A549 (cell line): Measurements from ENCODE around the gene NTHL1. TPM values are rescaled to one million over a fixed set of nuclear protein-coding genes. Genes with fewer than 3 reads are reported as not detected.

ENCODE experiments used
- ATAC-seq, 2 experiments: fragments of 200-7000 bp in 1 of 2; fragments of >200 bp in 1 of 2; cut with Nextera tagmentation in 1 of 2; cut with Tn5 transposase in 1 of 2; 3 replicates each; pipeline versions ENCODE4 v1.8.0 to v1.9.1; 2018 to 2020; ENCODE audit warnings: mild to moderate bottlenecking in 1 of 2, moderate library complexity in 1 of 2
- CTCF ChIA-PET: fragments of 300-600 bp; sonication (Branson Sonifier 250); formaldehyde crosslinking; extraction: SDS; loops from one replicate; lab custom pipeline; 2021; ENCODE audit warnings: antibody characterized with exemption, inconsistent platforms; lab: Yijun Ruan, JAX
- POLR2A ChIA-PET: fragments of 350-600 bp; formaldehyde crosslinking; extraction: SDS; loops from one replicate; lab custom pipeline; 2021; ENCODE audit warnings: antibody characterized with exemption, inconsistent platforms; lab: Yijun Ruan, JAX
- DNase-seq, 2 experiments: peaks; one replicate each; pipeline versions ENCODE4 v3.0.0 to v3.0.0-alpha.2; 2011 to 2016; ENCODE audit warnings: low read depth in 1 of 2, low spot score in 1 of 2
- FAIRE-seq: peaks from 2 replicates; lab custom pipeline; 2011; peaks lifted over from hg19 to GRCh38; lab: Jason Lieb, UNC
- H3K27ac ChIP-seq, 2 experiments: fragments of >200 bp; sonication (Bioruptor Twin); formaldehyde crosslinking; 3 replicates each; pipeline ENCODE4 v1.5.1; 2016 to 2017
- H3K4me1 ChIP-seq: fragments of >200 bp; sonication (Bioruptor Twin); formaldehyde crosslinking; 3 replicates; pipeline ENCODE4 v1.6.1; 2016
- H3K4me2 ChIP-seq: fragments of >200 bp; sonication (Bioruptor Twin); formaldehyde crosslinking; 3 replicates; pipeline ENCODE4 v1.6.1; 2016
- H3K4me3 ChIP-seq: fragments of >200 bp; sonication (Bioruptor Twin); formaldehyde crosslinking; 3 replicates; pipeline ENCODE4 v1.5.1; 2016
- H3K9me3 ChIP-seq: fragments of >200 bp; sonication (Bioruptor Twin); formaldehyde crosslinking; 3 replicates; pipeline ENCODE4 v1.6.1; 2016
- BHLHE40 ChIP-seq: IDR thresholded peaks from 2 replicates; pipeline ENCODE4 v1.6.1; 2012; ENCODE audit warnings: low read depth, low read length, inconsistent platforms
- CBX2 ChIP-seq: fragments of 200-600 bp; sonication (generic); IDR thresholded peaks from 2 replicates; pipeline ENCODE4 v1.6.1; 2016; ENCODE audit warnings: low read depth, mild to moderate bottlenecking, borderline replicate concordance
- CEBPB ChIP-seq, 2 experiments: fragments of >200 bp in 1 of 2; sonication (Bioruptor Twin) in 1 of 2; formaldehyde crosslinking in 1 of 2; IDR thresholded peaks; 2 replicates each; pipeline ENCODE4 v1.6.1; 2012 to 2016
- EHF ChIP-seq: fragments of 250-450 bp; sonication (Bioruptor Pico); IDR thresholded peaks from 2 replicates; pipeline ENCODE4 v1.5.0; 2020; ENCODE audit warnings: mild to moderate bottlenecking
- EHMT2 ChIP-seq: fragments of 200-600 bp; sonication (generic); IDR thresholded peaks from 2 replicates; pipeline ENCODE4 v1.6.1; 2016; ENCODE audit warnings: antibody characterized with exemption, low read depth, mild to moderate bottlenecking, moderate library complexity
- ELK1 ChIP-seq: fragments of 150-350 bp; IDR thresholded peaks from 2 replicates; pipeline ENCODE4 v1.6.1; 2014; ENCODE audit warnings: low read depth, mild to moderate bottlenecking, low read length
- ESRRA ChIP-seq: fragments of 150-350 bp; IDR thresholded peaks from 2 replicates; pipeline ENCODE4 v1.6.1; 2014; ENCODE audit warnings: mild to moderate bottlenecking, low read length, borderline replicate concordance
- HDAC2 ChIP-seq: fragments of 200-600 bp; sonication (generic); IDR thresholded peaks from 2 replicates; pipeline ENCODE4 v1.6.1; 2016
- HEYL ChIP-seq: fragments of 250-450 bp; sonication (Bioruptor Pico); IDR thresholded peaks from 2 replicates; pipeline ENCODE4 v1.8.0; 2021; ENCODE audit warnings: mild to moderate bottlenecking, moderate library complexity
- HMGXB4 ChIP-seq: fragments of 250-450 bp; sonication (Bioruptor Pico); IDR thresholded peaks from 2 replicates; pipeline ENCODE4 v1.5.0; 2021; ENCODE audit warnings: mild to moderate bottlenecking, moderate library complexity, borderline replicate concordance
- HOXA7 ChIP-seq: fragments of 250-450 bp; sonication (Bioruptor Pico); IDR thresholded peaks from 2 replicates; pipeline ENCODE4 v1.5.0; 2020; ENCODE audit warnings: mild to moderate bottlenecking, moderate library complexity
- HOXB13 ChIP-seq: fragments of 250-450 bp; sonication (Bioruptor Pico); IDR thresholded peaks from 2 replicates; pipeline ENCODE4 v1.5.0; 2020; ENCODE audit warnings: low read depth, mild to moderate bottlenecking, moderate library complexity
- HOXB5 ChIP-seq: fragments of 250-450 bp; sonication (Bioruptor Pico); IDR thresholded peaks from 2 replicates; pipeline ENCODE4 v1.5.0; 2020; ENCODE audit warnings: mild to moderate bottlenecking, moderate library complexity
- JUNB ChIP-seq: fragments of >200 bp; sonication (Bioruptor Twin); formaldehyde crosslinking; IDR thresholded peaks from 2 replicates; pipeline ENCODE4 v1.6.1; 2016
- MAZ ChIP-seq: fragments of 150-350 bp; IDR thresholded peaks from 2 replicates; pipeline ENCODE4 v1.6.1; 2014; ENCODE audit warnings: antibody characterized with exemption, low read depth, low read length, borderline replicate concordance
- PBX3 ChIP-seq: IDR thresholded peaks from 2 replicates; pipeline ENCODE4 v1.6.1; 2012
- POLR2A ChIP-seq: IDR thresholded peaks from 2 replicates; pipeline ENCODE4 v1.6.1; 2012; ENCODE audit warnings: mild to moderate bottlenecking, low read length
- POLR2AphosphoS2 ChIP-seq: conservative IDR thresholded peaks from 2 replicates; pipeline ENCODE4 v1.6.1; 2012; ENCODE audit warnings: low read length, improper control_type of control experiment, inconsistent platforms
- RFX5 ChIP-seq: fragments of 450-650 bp; IDR thresholded peaks from 2 replicates; pipeline ENCODE4 v1.7.1; 2014; ENCODE audit warnings: antibody characterized with exemption, mild to moderate bottlenecking, moderate library complexity
- RNF2 ChIP-seq: fragments of 200-600 bp; sonication (generic); IDR thresholded peaks from 2 replicates; pipeline ENCODE4 v1.6.1; 2016; ENCODE audit warnings: low read depth, mild to moderate bottlenecking, antibody characterized with exemption, moderate library complexity, borderline replicate concordance
- SREBF2 ChIP-seq: fragments of 450-650 bp; IDR thresholded peaks from 2 replicates; pipeline ENCODE4 v1.6.1; 2014; ENCODE audit warnings: mild to moderate bottlenecking, moderate library complexity
- TFCP2L1 ChIP-seq: fragments of 250-450 bp; sonication (Bioruptor Pico); IDR thresholded peaks from 2 replicates; pipeline ENCODE4 v1.5.0; 2021; ENCODE audit warnings: mild to moderate bottlenecking
- WGBS: methylation state at CpG from one replicate; pipeline ENCODE4 v1.1.6; 2017; ENCODE audit errors: missing lambda C conversion rate; 5-methylcytosine and 5-hydroxymethylcytosine counted together
- polyA plus RNA-seq, 4 experiments: library from polyadenylated mRNA; depleted of rRNA in 3 of 4; stranded (reverse); fragments of >200 nt; fragmentation: RNase III in 1 of 4; extraction: RNeasy Plus Mini Kit Qiagen cat#74134 plus additional on column Dnase treatment in 1 of 4; gene quantifications; 2 replicates in 3 of 4; 3 replicates in 1 of 4; pipeline ENCODE4 v1.2.3, GENCODE V29; 2011 to 2017
- TF ChIP-seq, protein P1 (sequence below): fragments of 250-450 bp; sonication (Bioruptor Pico); IDR thresholded peaks from 2 replicates; pipeline ENCODE4 v1.5.0; 2020; ENCODE audit warnings: low read depth, mild to moderate bottlenecking, moderate library complexity

The NTHL1 gene
- polyA plus RNA-seq, 2 of the 4 experiments (the other 2 are of a cell fraction), result 28.8 to 42.3 TPM

DNA sequence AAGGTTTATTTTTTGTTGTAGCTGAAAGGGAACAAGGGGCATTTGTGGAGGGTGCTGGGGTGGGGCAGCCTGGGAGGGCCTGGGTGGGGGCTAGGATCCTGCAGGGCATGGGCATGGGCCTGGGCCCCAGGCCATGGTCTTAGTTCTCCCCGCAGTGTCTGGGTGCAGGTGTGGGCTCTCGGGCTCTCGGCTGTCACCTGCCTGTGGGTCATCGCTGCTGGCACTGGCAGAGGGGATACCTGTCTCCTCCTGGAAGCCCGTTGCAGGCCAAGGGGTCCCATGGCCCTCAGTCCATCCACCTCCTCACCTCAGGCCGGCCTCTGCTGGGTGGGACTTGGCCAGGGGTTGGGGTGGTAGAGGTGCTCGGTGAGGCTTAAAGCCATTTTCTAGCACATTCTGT lies 30.5 kb upstream of the NTHL1 start:
- POLR2A ChIA-PET, result no interaction called here
- FAIRE-seq, result no peak
- Histone ChIP-seq H3K4me1 (no peaks in the 10 kb centered on the region), H3K4me3 (no peak overlapping the region), H3K9me3 (no peaks in the 10 kb centered on the region), H3K4me2 (no peak overlapping the region), H3K27ac (no peak overlapping the region)
- TF ChIP-seq POLR2A, result no peak
- TF ChIP-seq BHLHE40, result no peak
- no peak for TF ChIP-seq HEYL
- no peak for TF ChIP-seq HMGXB4
- no peak for TF ChIP-seq EHMT2
- TF ChIP-seq TFCP2L1 (CRISPR knock-in tag), result no peak
- no peak for TF ChIP-seq HOXB13 (CRISPR knock-in tag)
- TF ChIP-seq JUNB, result no peak
- no peak for TF ChIP-seq POLR2AphosphoS2
- TF ChIP-seq CEBPB (IDR thresholded peaks at IDR 0.05), result no peak
- TF ChIP-seq SREBF2, result no peak
- TF ChIP-seq MAZ, result no peak
- TF ChIP-seq PBX3, result no peak
- TF ChIP-seq EHF, result no peak
- no peak for TF ChIP-seq HOXA7 (CRISPR knock-in tag)
- no peak for TF ChIP-seq RFX5
- DNase-seq, result no peak
- CTCF ChIA-PET, result interaction anchor here (1.1 to 3.5 kb wide), 4 partner anchors 12 to 75 kb away, joined by 3 to 22 read pairs (median 8); no protein-coding TSS in a partner anchor
- ATAC-seq, result no peak
- WGBS, result 94% methylated on average over 5 of the region's 7 CpGs

DNA sequence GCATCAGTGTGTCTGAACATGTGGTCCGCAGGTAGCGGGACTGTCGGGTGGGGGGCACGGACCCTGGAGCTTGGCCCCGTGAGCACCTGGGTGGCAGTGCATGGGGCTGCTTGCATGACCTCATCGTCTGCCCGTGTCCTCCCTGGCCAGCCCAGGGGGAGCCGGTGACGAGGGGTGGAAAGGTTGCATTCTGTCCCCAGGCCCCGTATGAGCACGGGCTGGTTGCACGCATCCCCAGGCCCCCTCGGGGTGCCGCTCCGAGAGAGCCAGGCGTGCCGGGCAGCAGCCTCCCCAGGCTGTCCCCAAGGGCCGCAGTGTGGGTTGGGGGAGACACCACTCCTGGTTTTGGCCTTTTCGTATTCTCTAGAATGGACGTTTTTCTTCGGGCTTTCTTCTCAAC lies 30.1 kb upstream of the NTHL1 start:
- POLR2A ChIA-PET, result no interaction called here
- no peak overlapping the region for H3K4me2 ChIP-seq
- WGBS, result 94% methylated on average over 12 of the region's 21 CpGs
- ATAC-seq, result no peak
- FAIRE-seq, result no peak
- DNase-seq, result no peak
- no peak overlapping the region for H3K27ac ChIP-seq
- no peak overlapping the region for H3K4me3 ChIP-seq
- no peak for TF ChIP-seq BHLHE40
- TF ChIP-seq ESRRA, result no peak
- TF ChIP-seq JUNB, result no peak
- TF ChIP-seq CBX2, result no peak
- TF ChIP-seq PBX3, result no peak
- TF ChIP-seq ELK1, result no peak
- TF ChIP-seq HOXB5 (CRISPR knock-in tag), result no peak
- TF ChIP-seq, protein P1, sequence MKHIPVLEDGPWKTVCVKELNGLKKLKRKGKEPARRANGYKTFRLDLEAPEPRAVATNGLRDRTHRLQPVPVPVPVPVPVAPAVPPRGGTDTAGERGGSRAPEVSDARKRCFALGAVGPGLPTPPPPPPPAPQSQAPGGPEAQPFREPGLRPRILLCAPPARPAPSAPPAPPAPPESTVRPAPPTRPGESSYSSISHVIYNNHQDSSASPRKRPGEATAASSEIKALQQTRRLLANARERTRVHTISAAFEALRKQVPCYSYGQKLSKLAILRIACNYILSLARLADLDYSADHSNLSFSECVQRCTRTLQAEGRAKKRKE (CRISPR knock-in tag), result no peak
- TF ChIP-seq RNF2, result no peak
- TF ChIP-seq EHF, result no peak
- no peak for TF ChIP-seq HMGXB4
- no peak for TF ChIP-seq HDAC2
- no peak for TF ChIP-seq POLR2AphosphoS2
- TF ChIP-seq, all 56 proteins: peak for 0
- H3K4me1 ChIP-seq, result no peaks in the 10 kb centered on the region
- CTCF ChIA-PET, result interaction anchor here (1.1 to 4.2 kb wide), 3 partner anchors 12 to 63 kb away, joined by 3 to 22 read pairs (median 15); no protein-coding TSS in a partner anchor
- no peaks in the 10 kb centered on the region for H3K9me3 ChIP-seq
